ENCODE data around the gene ACVR2A.

ACVR2A gene

DNA sequence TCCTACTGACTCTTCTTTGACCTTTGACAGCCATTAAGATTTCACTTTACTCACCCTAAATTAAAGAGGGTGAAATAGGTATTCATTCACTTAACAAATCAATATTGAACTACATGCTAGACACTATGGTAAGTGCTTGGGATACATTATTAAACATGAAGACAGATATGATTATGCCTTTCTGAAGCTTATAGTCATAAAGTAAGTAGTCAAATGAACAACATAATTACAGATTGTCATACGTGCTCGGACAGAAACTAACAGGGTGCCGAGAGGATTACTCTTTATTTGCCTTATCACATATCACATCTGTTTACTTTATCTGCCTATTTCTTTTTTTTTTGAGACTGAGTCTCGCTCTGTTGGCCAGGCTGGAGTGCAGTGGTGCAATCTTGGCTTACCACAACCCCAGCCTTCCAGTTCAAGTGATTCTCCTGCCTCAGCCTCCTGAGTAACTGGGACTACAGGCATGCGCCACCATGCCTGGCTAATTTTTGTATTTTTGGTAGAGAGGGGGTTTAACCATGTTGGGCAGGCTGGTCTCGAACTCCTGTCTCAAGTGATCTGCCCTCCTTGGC, 9.8 kb downstream of the ACVR2A start:
- H3K4me1 ChIP-seq (ENCODE audit: low read length), result no peaks in the 10 kb centered on the region
- no peaks in the 10 kb centered on the region for H3F3A ChIP-seq (ENCODE audit: insufficient read depth, low read length)
- H3K4me2 ChIP-seq (ENCODE audit: low read depth, low read length), result no peak overlapping the region
- no peaks in the 10 kb centered on the region for H3K27me3 ChIP-seq (replicated peaks; ENCODE audit: insufficient read depth, low read length)
- TF ChIP-seq EZH2phosphoT487 (IDR thresholded peaks at IDR 0.05; ENCODE audit: low read length), result no peak
- TF ChIP-seq EZH2 (optimal IDR thresholded peaks at IDR 0.05; ENCODE audit: low read depth, low read length), result no peak
- TF ChIP-seq, protein P1, sequence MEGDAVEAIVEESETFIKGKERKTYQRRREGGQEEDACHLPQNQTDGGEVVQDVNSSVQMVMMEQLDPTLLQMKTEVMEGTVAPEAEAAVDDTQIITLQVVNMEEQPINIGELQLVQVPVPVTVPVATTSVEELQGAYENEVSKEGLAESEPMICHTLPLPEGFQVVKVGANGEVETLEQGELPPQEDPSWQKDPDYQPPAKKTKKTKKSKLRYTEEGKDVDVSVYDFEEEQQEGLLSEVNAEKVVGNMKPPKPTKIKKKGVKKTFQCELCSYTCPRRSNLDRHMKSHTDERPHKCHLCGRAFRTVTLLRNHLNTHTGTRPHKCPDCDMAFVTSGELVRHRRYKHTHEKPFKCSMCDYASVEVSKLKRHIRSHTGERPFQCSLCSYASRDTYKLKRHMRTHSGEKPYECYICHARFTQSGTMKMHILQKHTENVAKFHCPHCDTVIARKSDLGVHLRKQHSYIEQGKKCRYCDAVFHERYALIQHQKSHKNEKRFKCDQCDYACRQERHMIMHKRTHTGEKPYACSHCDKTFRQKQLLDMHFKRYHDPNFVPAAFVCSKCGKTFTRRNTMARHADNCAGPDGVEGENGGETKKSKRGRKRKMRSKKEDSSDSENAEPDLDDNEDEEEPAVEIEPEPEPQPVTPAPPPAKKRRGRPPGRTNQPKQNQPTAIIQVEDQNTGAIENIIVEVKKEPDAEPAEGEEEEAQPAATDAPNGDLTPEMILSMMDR (IDR thresholded peaks at IDR 0.05; ENCODE audit: low read length), result no peak
- H3K9ac ChIP-seq (ENCODE audit: low read length), result no peak overlapping the region
- no peaks in the 10 kb centered on the region for H3K36me3 ChIP-seq (replicated peaks; ENCODE audit: insufficient read depth, low read length)
- H3K9me2 ChIP-seq (replicated peaks; ENCODE audit: insufficient read depth, low read length), result no peaks in the 10 kb centered on the region
- no peak overlapping the region for H2AFZ ChIP-seq (ENCODE audit: low read length)
- no peaks in the 10 kb centered on the region for H3K9me3 ChIP-seq (replicated peaks; ENCODE audit: insufficient read depth, low read length)
- no peak for DNase-seq
- no peak overlapping the region for H3K27ac ChIP-seq (ENCODE audit: low read length)
- peaks cover 4% of the 10 kb centered on the region; the same call in 1 of the 2 replicates for H3K79me2 ChIP-seq (ENCODE audit: low read length)
- H4K20me1 ChIP-seq (ENCODE audit: insufficient read depth, low read length), result no peaks in the 10 kb centered on the region
- H3K4me3 ChIP-seq (ENCODE audit: low read length), result no peak overlapping the region

DNA sequence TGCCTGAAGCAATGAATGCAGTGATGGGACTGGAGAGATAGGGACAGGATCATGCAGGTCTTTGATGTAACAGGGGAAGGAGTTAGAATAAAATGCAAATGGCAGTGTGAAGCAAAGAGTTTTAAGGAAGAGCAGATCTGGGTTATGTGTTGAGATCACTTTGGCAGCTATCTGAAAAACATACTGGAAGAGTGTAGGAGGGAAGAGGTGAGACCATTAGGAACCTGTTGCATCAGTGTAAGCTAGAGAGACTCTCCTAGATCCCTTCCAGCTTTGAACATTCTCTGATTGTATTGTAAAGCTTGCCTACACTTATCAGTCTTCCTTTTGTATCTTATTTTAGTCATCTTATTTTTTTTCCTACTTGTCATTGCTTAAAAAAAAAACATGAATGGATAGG, 10.5 kb downstream of the ACVR2A start:
- H3K27me3 ChIP-seq (replicated peaks; ENCODE audit: insufficient read depth, low read length), result no peaks in the 10 kb centered on the region
- H3K9me2 ChIP-seq (replicated peaks; ENCODE audit: insufficient read depth, low read length), result no peaks in the 10 kb centered on the region
- no peak for TF ChIP-seq EZH2 (optimal IDR thresholded peaks at IDR 0.05; ENCODE audit: low read depth, low read length)
- no peak for TF ChIP-seq EZH2phosphoT487 (IDR thresholded peaks at IDR 0.05; ENCODE audit: low read length)
- TF ChIP-seq, protein P1 (IDR thresholded peaks at IDR 0.05; ENCODE audit: low read length), result no peak
- no peak overlapping the region for H3K27ac ChIP-seq (ENCODE audit: low read length)
- no peaks in the 10 kb centered on the region for H3K9me3 ChIP-seq (replicated peaks; ENCODE audit: insufficient read depth, low read length)
- no peak overlapping the region for H3K4me2 ChIP-seq (ENCODE audit: low read depth, low read length)
- H3K9ac ChIP-seq (ENCODE audit: low read length), result no peak overlapping the region
- no peak overlapping the region for H2AFZ ChIP-seq (ENCODE audit: low read length)
- DNase-seq, result no peak
- H4K20me1 ChIP-seq (ENCODE audit: insufficient read depth, low read length), result no peaks in the 10 kb centered on the region
- H3F3A ChIP-seq (ENCODE audit: insufficient read depth, low read length), result no peaks in the 10 kb centered on the region
- H3K4me3 ChIP-seq (ENCODE audit: low read length), result no peak overlapping the region
- H3K4me1 ChIP-seq (ENCODE audit: low read length), result no peaks in the 10 kb centered on the region
- peaks cover 3% of the 10 kb centered on the region; the same call in 1 of the 2 replicates for H3K79me2 ChIP-seq (ENCODE audit: low read length)
- H3K36me3 ChIP-seq (replicated peaks; ENCODE audit: insufficient read depth, low read length), result no peaks in the 10 kb centered on the region

DNA sequence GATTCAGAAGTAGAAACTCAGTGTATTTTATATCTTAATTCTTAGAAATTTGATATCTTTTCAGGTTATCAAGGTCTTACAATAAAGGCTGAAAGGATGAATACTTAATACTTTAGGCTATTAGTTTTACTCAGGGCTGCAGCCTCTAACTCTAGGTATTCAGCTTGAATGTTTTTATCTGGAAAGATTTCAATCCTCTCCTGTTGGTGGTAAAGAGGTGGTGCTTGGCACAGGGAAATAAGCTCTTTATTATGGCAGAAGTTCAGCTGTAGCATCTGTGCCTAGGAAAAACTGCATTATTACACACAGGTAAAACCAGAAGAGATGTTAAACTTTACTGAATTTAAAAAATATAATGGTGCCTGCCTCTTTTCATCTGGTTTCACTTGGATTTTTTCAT, 11.1 kb downstream of the ACVR2A start:
- no peaks in the 10 kb centered on the region for H3K4me1 ChIP-seq (ENCODE audit: low read length)
- no peak for DNase-seq
- H4K20me1 ChIP-seq (ENCODE audit: insufficient read depth, low read length), result no peaks in the 10 kb centered on the region
- no peaks in the 10 kb centered on the region for H3K36me3 ChIP-seq (replicated peaks; ENCODE audit: insufficient read depth, low read length)
- 0 out of 2 replicates have a peak, but pooled peaks cover 3% of the 10 kb centered on the region for H3K79me2 ChIP-seq (ENCODE audit: low read length)
- no peaks in the 10 kb centered on the region for H3K9me2 ChIP-seq (replicated peaks; ENCODE audit: insufficient read depth, low read length)
- no peaks in the 10 kb centered on the region for H3K9me3 ChIP-seq (replicated peaks; ENCODE audit: insufficient read depth, low read length)
- no peaks in the 10 kb centered on the region for H3F3A ChIP-seq (ENCODE audit: insufficient read depth, low read length)
- H3K4me3 ChIP-seq (ENCODE audit: low read length), result no peak overlapping the region
- H3K27ac ChIP-seq (ENCODE audit: low read length), result no peak overlapping the region
- no peak for TF ChIP-seq EZH2 (optimal IDR thresholded peaks at IDR 0.05; ENCODE audit: low read depth, low read length)
- no peak for TF ChIP-seq EZH2phosphoT487 (IDR thresholded peaks at IDR 0.05; ENCODE audit: low read length)
- TF ChIP-seq, protein P1 (IDR thresholded peaks at IDR 0.05; ENCODE audit: low read length), result no peak
- no peak overlapping the region for H2AFZ ChIP-seq (ENCODE audit: low read length)
- no peak overlapping the region for H3K4me2 ChIP-seq (ENCODE audit: low read depth, low read length)
- no peaks in the 10 kb centered on the region for H3K27me3 ChIP-seq (replicated peaks; ENCODE audit: insufficient read depth, low read length)
- no peak overlapping the region for H3K9ac ChIP-seq (ENCODE audit: low read length)
